NB4 (cell line): ENCODE data around the gene DNAJC5G.
"Not testable (repeated sequence)": the region's sequence is repeated elsewhere in the genome, so short reads cannot be mapped to it uniquely, and the experiment has no call there.

Experiments used
- DNase-seq: peaks from one replicate; pipeline ENCODE4 v3.0.0; 2010; ENCODE audit warnings: low read depth
- H3K4me3 ChIP-seq: one replicate; pipeline ENCODE4 v1.5.1; 2011; ENCODE audit warnings: mild to moderate bottlenecking, low read depth, low read length, moderate library complexity
- CTCF ChIP-seq: IDR thresholded peaks from one replicate; pipeline ENCODE4 v1.5.1; 2012; ENCODE audit warnings: low read depth, low read length
- MAX ChIP-seq: IDR thresholded peaks from 2 replicates; pipeline ENCODE4 v1.6.1; 2011; ENCODE audit warnings: low read depth, low read length
- MYC ChIP-seq: IDR thresholded peaks from 2 replicates; pipeline ENCODE4 v1.6.1; 2011; ENCODE audit warnings: low read depth, low read length
- POLR2A ChIP-seq: IDR thresholded peaks from 2 replicates; pipeline ENCODE4 v1.6.1; 2011; ENCODE audit warnings: mild to moderate bottlenecking; ENCODE audit not compliant: insufficient read length; ENCODE audit errors: extremely low read depth

The DNAJC5G gene

GRCh38 chr2:27262379-27263286 is 12.6 kb upstream of the DNAJC5G start, which contains the start of gene SLC30A3:
Gene SLC30A3 (minus strand): TSS chr2:27263047. CDS start chr2:27262906, 141 bp downstream.
- TF ChIP-seq MYC, result no peak
- TF ChIP-seq POLR2A, result no peak
- TF ChIP-seq MAX, result no peak
- no peak for TF ChIP-seq CTCF
- no peak within 1 kb of the TSS for H3K4me3 ChIP-seq
- no peak for DNase-seq

- H3K4me3 ChIP-seq, result no peak overlapping the region
- TF ChIP-seq CTCF (no peak), MYC (no peak), MAX (no peak)
- DNase-seq, result no peak
Observed at GRCh38 chr2:27263287-27264252, 11.7 kb upstream of the DNAJC5G start.

GRCh38 chr2:27264253-27264752 is 10.9 kb upstream of the DNAJC5G start:
- no peak for DNase-seq
- no peak for TF ChIP-seq POLR2A
- TF ChIP-seq CTCF, result no peak
- no peak for TF ChIP-seq MYC
- no peak for TF ChIP-seq MAX
- no peak overlapping the region for H3K4me3 ChIP-seq

GRCh38 chr2:27264753-27265535 is 10.3 kb upstream of the DNAJC5G start:
- TF ChIP-seq POLR2A (no peak), CTCF (peak; percentile 74)
- H3K4me3 ChIP-seq, result peak overlapping the region; percentile 7

GRCh38 chr2:27265536-27265870 is 9.7 kb upstream of the DNAJC5G start:
- no peak overlapping the region for H3K4me3 ChIP-seq
- DNase-seq, result no peak
- TF ChIP-seq MYC, result no peak

More at GRCh38 chr2:27264753-27265535, 10.3 kb upstream of the DNAJC5G start:
- peak; percentile 68 for DNase-seq

GRCh38 chr2:27268296-27268695 is 6.9 kb upstream of the DNAJC5G start:
- DNase-seq, H3K4me3 ChIP-seq: not testable (repeated sequence)
